Thoracic aorta (tissue), 2 donors: ENCODE measurements around the gene TMPRSS9. TPM values are rescaled to one million over a fixed set of nuclear protein-coding genes. Genes with fewer than 3 reads are reported as not detected.

Source experiments
- ATAC-seq: fragments of 150-250 bp; one replicate; pipeline ENCODE4 v1.8.0; 2017; ENCODE audit warnings: low read depth; ENCODE audit not compliant: insufficient number of reproducible peaks, low FRiP score
- DNase-seq: peaks from one replicate; pipeline ENCODE4 v3.0.0-alpha.2; 2020; ENCODE audit warnings: low spot score
- H3K27ac ChIP-seq, 2 donors: fragments of 200-600 bp; sonication (generic); 1 replicate in 1 of 2; 2 replicates in 1 of 2; pipeline ENCODE4 v1.5.1; 2016; ENCODE audit warnings: mild to moderate bottlenecking in 2 of 2, moderate library complexity in 2 of 2
- H3K27me3 ChIP-seq: fragments of 200-600 bp; sonication (generic); replicated peaks from 2 replicates; pipeline ENCODE4 v1.6.0; 2016; ENCODE audit warnings: mild to moderate bottlenecking; ENCODE audit not compliant: insufficient read depth
- H3K36me3 ChIP-seq: fragments of 200-600 bp; sonication (generic); one replicate; pipeline ENCODE4 v1.5.1; 2016
- H3K4me1 ChIP-seq, 2 donors: fragments of 200-600 bp; sonication (generic); 1 replicate in 1 of 2; 2 replicates in 1 of 2; pipeline versions ENCODE4 v1.5.1 to v1.6.0; 2016; ENCODE audit warnings: low read depth in 2 of 2, mild to moderate bottlenecking in 1 of 2; ENCODE audit not compliant: control insufficient read depth in 1 of 2
- H3K4me3 ChIP-seq: fragments of 200-600 bp; sonication (generic); 2 replicates; pipeline ENCODE4 v1.5.1; 2016; ENCODE audit warnings: mild to moderate bottlenecking
- H3K9me3 ChIP-seq: fragments of 200-600 bp; sonication (generic); 2 replicates; pipeline ENCODE4 v1.5.1; 2016
- total RNA-seq, 2 donors: library from RNA; depleted of rRNA; stranded (reverse); fragments of >200 nt; gene quantifications; one replicate each; pipeline versions ENCODE4 v1.1.0 to v1.2.3, GENCODE V29; 2016
- TF ChIP-seq, protein P1 (sequence below): fragments of 200-600 bp; sonication (generic); IDR thresholded peaks from one replicate; pipeline ENCODE4 v1.5.1; 2019; ENCODE audit warnings: antibody characterized with exemption

The TMPRSS9 gene
- total RNA-seq, 2 donors from 2014 or later, result 0.42 to 0.54 TPM

DNA sequence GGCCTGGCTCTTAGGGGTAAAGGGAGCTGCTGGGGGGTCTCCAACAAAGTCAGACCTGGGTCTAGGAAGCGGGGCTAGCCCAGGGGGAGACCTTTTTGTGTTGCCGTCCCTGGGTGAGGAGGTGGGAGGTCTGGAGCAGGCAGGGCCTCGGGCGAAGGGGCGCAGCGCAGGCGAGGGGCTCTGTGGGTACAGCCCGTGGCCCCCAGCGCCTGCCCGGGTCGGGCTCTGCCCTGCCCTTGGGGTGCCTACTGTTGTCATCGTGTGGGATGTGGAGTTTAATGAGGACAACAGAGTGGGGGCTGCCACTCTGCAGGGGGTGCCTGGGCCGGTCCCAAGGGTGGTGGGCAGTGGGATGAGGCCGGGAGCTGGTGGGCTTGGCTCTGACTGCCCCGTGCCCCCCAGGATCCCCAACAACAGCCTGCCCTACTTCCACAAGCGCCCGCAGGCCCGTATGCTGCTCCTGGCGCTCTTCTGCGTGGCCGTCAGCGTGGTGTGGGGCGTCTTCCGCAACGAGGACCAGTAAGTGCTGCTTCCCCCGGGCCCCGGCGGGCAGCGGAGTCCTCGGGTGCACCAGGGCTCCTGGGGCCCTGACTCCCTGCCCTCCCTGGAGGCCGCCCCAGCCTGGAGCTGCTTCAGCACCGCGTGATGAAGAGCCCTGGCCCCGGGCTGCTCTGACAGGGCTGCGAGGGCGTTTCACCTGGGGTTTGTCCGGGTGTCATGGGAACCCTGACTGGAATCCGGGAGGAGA is 19.4 kb upstream of the TMPRSS9 start:
- peaks cover 7% of the 10 kb centered on the region for H3K36me3 ChIP-seq
- H3K27ac ChIP-seq, result no peak overlapping the region
- ATAC-seq, result no peak
- no peaks in the 10 kb centered on the region for H3K4me1 ChIP-seq
- DNase-seq, result no peak
- no peaks in the 10 kb centered on the region for H3K27me3 ChIP-seq
- TF ChIP-seq, protein P1, sequence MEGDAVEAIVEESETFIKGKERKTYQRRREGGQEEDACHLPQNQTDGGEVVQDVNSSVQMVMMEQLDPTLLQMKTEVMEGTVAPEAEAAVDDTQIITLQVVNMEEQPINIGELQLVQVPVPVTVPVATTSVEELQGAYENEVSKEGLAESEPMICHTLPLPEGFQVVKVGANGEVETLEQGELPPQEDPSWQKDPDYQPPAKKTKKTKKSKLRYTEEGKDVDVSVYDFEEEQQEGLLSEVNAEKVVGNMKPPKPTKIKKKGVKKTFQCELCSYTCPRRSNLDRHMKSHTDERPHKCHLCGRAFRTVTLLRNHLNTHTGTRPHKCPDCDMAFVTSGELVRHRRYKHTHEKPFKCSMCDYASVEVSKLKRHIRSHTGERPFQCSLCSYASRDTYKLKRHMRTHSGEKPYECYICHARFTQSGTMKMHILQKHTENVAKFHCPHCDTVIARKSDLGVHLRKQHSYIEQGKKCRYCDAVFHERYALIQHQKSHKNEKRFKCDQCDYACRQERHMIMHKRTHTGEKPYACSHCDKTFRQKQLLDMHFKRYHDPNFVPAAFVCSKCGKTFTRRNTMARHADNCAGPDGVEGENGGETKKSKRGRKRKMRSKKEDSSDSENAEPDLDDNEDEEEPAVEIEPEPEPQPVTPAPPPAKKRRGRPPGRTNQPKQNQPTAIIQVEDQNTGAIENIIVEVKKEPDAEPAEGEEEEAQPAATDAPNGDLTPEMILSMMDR, result no peak
- no peak overlapping the region for H3K4me3 ChIP-seq
- H3K9me3 ChIP-seq, result no peaks in the 10 kb centered on the region

DNA sequence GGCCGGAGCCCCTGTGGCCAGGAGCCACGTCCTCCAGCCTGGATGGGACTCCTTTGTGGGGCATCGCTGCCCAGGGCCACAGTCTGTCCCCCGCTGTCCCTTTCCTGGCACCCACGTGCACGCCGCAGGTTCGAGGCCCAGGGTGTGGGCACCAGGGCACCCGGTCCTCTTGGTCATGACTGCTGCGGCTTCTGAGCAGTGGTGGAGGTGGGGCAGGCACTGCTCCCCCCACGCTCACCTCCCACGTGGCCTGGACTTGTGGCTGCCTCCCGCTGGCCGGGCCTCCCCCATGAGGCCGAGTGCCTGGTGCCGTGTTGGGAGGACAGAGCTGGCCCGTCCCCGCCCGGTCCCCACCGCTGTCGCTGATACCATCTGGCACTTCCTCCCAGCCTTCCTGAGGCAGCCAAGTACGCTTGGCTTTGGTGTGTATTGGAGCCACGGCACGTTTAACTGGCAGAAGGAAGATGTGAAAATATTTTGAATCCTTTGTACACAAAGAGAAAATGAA is 18.8 kb upstream of the TMPRSS9 start:
- H3K4me3 ChIP-seq, result no peak overlapping the region

DNA sequence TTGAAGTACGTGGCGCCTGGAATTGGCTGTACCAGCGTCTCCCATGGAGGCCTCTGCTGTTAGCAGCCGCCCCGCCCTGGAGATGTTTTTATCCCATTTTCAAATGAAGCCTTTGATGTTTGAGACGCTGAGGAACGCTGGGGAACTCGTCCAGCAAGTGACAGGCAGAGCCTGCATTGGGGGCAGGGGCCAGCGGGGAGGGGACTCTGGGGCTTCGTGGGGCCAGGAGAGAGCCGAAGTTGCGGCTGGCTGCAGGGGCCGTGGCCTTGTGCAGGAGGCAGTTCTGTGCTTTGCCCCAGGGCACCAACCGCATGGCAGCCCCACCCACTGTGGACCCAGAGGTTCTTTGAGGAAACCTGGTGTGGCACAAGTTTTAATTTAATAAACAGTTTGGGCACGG is 18.1 kb upstream of the TMPRSS9 start:
- Histone ChIP-seq H3K36me3 (peaks cover 7% of the 10 kb centered on the region), H3K9me3 (no peaks in the 10 kb centered on the region), H3K27me3 (no peaks in the 10 kb centered on the region), H3K4me1 (no peaks in the 10 kb centered on the region), H3K4me3 (no peak overlapping the region), H3K27ac (no peak overlapping the region)
- TF ChIP-seq, protein P1, result no peak
- DNase-seq (no peak), ATAC-seq (no peak)

More for the DNA sequence above, 18.8 kb upstream of the TMPRSS9 start:
- TF ChIP-seq, protein P1, result no peak
- Histone ChIP-seq H3K27ac (no peak overlapping the region), H3K27me3 (no peaks in the 10 kb centered on the region), H3K9me3 (no peaks in the 10 kb centered on the region), H3K36me3 (peaks cover 7% of the 10 kb centered on the region), H3K4me1 (no peaks in the 10 kb centered on the region)
- no peak for DNase-seq
- ATAC-seq, result no peak

DNA sequence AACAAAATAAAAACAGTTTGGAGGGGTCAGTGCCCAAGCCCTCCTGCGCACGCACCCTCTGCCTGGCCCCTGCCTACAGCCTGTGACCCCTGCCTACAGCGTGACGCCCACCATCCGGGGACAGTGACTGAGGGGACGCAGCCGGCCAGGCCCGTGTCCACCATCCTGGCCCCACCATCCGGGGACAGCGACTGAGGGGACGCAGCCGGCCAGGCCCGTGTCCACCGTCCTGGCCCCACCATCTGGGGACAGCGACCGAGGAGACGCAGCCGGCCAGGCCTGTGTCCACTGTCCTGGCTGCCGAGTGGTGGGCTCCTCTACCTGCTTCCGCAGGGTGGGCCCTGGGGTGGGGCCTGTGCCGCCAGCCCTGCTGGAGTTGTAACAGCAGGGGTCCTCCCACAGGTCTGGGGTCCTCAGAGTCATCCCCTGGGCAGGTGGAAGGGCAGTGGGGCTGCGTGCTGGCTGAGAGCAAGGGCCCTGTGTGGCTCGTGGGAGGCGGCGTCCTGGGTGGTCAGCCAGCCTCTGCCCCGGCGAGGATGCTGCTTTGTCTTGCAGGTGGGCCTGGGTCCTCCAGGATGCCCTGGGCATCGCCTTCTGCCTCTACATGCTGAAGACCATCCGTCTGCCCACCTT is 17.3 kb upstream of the TMPRSS9 start:
- Histone ChIP-seq H3K27ac (no peak overlapping the region), H3K9me3 (no peaks in the 10 kb centered on the region), H3K27me3 (no peaks in the 10 kb centered on the region), H3K36me3 (peaks cover 7% of the 10 kb centered on the region), H3K4me3 (no peak overlapping the region), H3K4me1 (no peaks in the 10 kb centered on the region)
- ATAC-seq, result no peak
- TF ChIP-seq, protein P1, result no peak
- DNase-seq, result no peak

DNA sequence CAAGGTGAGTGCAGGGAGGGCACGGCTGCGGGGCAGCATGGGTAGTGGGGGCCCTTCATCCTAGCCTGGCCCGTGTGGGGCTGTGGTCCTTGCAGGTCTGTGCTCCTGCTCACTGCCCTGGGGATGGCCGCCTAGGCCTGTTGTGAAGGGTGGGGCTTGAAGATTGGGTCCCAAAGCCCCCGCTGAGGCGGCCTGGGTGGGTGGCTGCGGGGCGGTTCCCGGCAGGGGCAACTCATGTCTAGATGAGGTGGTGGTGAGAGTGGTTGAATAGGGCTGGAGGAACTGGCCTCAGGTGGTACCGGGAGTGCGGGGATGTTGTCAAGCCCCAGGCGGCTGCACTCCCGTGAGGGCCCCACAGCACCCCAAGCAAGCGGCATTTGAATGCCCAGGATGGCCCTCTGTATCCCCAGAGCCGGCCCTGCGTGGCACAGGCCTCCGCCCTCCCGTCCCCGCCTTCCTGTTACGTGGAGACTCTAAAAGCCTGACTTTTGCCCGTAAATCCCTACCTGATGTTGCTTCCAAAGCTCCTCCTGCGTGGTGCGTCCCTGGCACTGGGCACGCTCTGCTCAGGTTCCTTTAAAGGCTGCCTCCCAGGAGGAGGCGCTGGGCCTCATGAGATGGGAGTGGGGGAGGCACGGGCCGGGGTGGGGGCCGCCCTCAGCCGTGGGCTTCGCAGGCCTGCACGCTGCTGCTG is 16.6 kb upstream of the TMPRSS9 start:
- ATAC-seq (no peak), DNase-seq (no peak)
- no peaks in the 10 kb centered on the region for H3K4me1 ChIP-seq
- no peak overlapping the region for H3K4me3 ChIP-seq
- no peaks in the 10 kb centered on the region for H3K9me3 ChIP-seq
- TF ChIP-seq, protein P1, result no peak
- H3K36me3 ChIP-seq, result peaks cover 7% of the 10 kb centered on the region
- H3K27ac ChIP-seq, result no peak overlapping the region
- no peaks in the 10 kb centered on the region for H3K27me3 ChIP-seq
